Measurements from ENCODE around the gene FSHR. TPM values are rescaled to one million over a fixed set of nuclear protein-coding genes. Genes with fewer than 3 reads are reported as not detected.

The FSHR gene
- total RNA-seq, 1 donor from 2014 or later, result 0.30 TPM

DNA sequence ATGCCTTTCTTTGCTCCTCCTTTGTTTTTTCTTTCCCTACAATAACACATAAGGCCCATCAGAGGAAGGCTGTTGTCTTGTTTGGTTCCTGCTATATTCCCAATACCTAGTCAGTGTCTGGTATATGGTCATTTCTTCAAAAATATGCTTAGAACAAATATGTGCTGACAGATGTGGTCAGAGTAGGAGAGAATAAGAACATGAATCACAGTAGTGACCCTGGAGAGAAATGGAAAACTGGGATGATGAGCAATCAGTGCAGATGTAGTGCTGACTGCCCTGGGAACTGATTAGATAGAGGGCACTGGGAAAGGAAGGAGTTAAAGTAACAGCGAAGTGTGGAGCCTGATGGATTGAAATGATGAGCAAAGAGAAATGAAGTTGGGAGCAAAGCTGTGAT, 209.4 kb downstream of the FSHR start:
- no peak overlapping the region for H3K4me3 Mint-ChIP-seq (ENCODE audit: unreplicated experiment)
- DNase-seq (ENCODE audit: low read depth) (peak; percentile 39), FAIRE-seq (no peak)
- Histone ChIP-seq H4K20me1 (ENCODE audit: insufficient read depth, low read length) (no peaks in the 10 kb centered on the region), H3K27ac (ENCODE audit: low read depth, low read length) (no peak overlapping the region), H3K4me3 (ENCODE audit: insufficient read depth, low read depth, low read length) (no peak overlapping the region), H3K9me3 (ENCODE audit: insufficient read depth, low read depth, low read length) (no peaks in the 10 kb centered on the region), H3K4me1 (ENCODE audit: insufficient read depth, low read length) (no peaks in the 10 kb centered on the region), H3K9ac (ENCODE audit: low read length) (no peak overlapping the region), H3K36me3 (ENCODE audit: insufficient read depth, low read length) (no peaks in the 10 kb centered on the region), H3K27me3 (ENCODE audit: insufficient read depth, low read length) (no peaks in the 10 kb centered on the region), H2AFZ (ENCODE audit: low read depth, low read length) (no peak overlapping the region), H3K4me2 (ENCODE audit: low read length) (no peak overlapping the region), H3K79me2 (ENCODE audit: insufficient read depth, low read length) (no peaks in the 10 kb centered on the region)
- H3K27ac Mint-ChIP-seq (ENCODE audit: unreplicated experiment), result no peak overlapping the region
- H3K9me3 Mint-ChIP-seq (ENCODE audit: unreplicated experiment), result no peaks in the 10 kb centered on the region
- TF ChIP-seq, protein P1, sequence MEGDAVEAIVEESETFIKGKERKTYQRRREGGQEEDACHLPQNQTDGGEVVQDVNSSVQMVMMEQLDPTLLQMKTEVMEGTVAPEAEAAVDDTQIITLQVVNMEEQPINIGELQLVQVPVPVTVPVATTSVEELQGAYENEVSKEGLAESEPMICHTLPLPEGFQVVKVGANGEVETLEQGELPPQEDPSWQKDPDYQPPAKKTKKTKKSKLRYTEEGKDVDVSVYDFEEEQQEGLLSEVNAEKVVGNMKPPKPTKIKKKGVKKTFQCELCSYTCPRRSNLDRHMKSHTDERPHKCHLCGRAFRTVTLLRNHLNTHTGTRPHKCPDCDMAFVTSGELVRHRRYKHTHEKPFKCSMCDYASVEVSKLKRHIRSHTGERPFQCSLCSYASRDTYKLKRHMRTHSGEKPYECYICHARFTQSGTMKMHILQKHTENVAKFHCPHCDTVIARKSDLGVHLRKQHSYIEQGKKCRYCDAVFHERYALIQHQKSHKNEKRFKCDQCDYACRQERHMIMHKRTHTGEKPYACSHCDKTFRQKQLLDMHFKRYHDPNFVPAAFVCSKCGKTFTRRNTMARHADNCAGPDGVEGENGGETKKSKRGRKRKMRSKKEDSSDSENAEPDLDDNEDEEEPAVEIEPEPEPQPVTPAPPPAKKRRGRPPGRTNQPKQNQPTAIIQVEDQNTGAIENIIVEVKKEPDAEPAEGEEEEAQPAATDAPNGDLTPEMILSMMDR (IDR thresholded peaks at IDR 0.05; ENCODE audit: insufficient read depth, low read depth, low read length), result no peak
- TF ChIP-seq EZH2 (IDR thresholded peaks at IDR 0.05; ENCODE audit: insufficient read depth, low read length), result no peak
- H3K36me3 Mint-ChIP-seq (ENCODE audit: low read depth, unreplicated experiment), result no peaks in the 10 kb centered on the region
- H3K4me1 Mint-ChIP-seq (ENCODE audit: low read depth, unreplicated experiment), result peaks cover 11% of the 10 kb centered on the region
- H3K27me3 Mint-ChIP-seq (ENCODE audit: low read depth, unreplicated experiment), result no peaks in the 10 kb centered on the region

DNA sequence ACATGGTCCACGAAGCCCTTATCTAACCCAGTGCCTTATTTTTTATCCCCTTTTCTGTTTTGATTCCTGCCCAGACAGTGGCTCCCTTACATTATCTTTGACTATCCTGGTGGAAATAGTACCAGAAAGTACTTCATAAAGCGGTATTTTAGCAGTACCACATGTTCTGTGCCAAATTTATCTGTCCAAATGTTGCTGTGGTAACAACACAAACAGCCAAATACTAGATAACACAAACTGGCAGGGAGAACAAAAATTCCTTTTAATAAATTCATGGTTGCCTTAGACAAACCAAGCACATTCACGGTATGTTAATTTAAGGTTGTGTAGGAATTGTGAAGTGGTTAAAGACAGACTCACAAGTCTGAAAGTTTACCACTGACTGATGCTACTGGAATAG, 210.9 kb downstream of the FSHR start:
- Histone ChIP-seq H3K4me1 (ENCODE audit: insufficient read depth, low read length) (no peaks in the 10 kb centered on the region), H4K20me1 (ENCODE audit: insufficient read depth, low read length) (no peaks in the 10 kb centered on the region), H3K27me3 (ENCODE audit: insufficient read depth, low read length) (no peaks in the 10 kb centered on the region), H3K27ac (ENCODE audit: low read depth, low read length) (no peak overlapping the region), H2AFZ (ENCODE audit: low read depth, low read length) (no peak overlapping the region), H3K9me3 (ENCODE audit: insufficient read depth, low read depth, low read length) (no peaks in the 10 kb centered on the region), H3K9ac (ENCODE audit: low read length) (no peak overlapping the region), H3K4me2 (ENCODE audit: low read length) (no peak overlapping the region), H3K36me3 (ENCODE audit: insufficient read depth, low read length) (no peaks in the 10 kb centered on the region), H3K4me3 (ENCODE audit: insufficient read depth, low read depth, low read length) (no peak overlapping the region), H3K79me2 (ENCODE audit: insufficient read depth, low read length) (no peaks in the 10 kb centered on the region)
- Mint-ChIP-seq H3K4me3 (ENCODE audit: unreplicated experiment) (no peak overlapping the region), H3K4me1 (ENCODE audit: low read depth, unreplicated experiment) (peaks cover 11% of the 10 kb centered on the region), H3K9me3 (ENCODE audit: unreplicated experiment) (no peaks in the 10 kb centered on the region), H3K36me3 (ENCODE audit: low read depth, unreplicated experiment) (no peaks in the 10 kb centered on the region), H3K27ac (ENCODE audit: unreplicated experiment) (no peak overlapping the region), H3K27me3 (ENCODE audit: low read depth, unreplicated experiment) (no peaks in the 10 kb centered on the region)
- FAIRE-seq, result no peak
- TF ChIP-seq, protein P1 (IDR thresholded peaks at IDR 0.05; ENCODE audit: insufficient read depth, low read depth, low read length), result no peak
- no peak for TF ChIP-seq EZH2 (IDR thresholded peaks at IDR 0.05; ENCODE audit: insufficient read depth, low read length)
- peak; percentile 67 for DNase-seq (ENCODE audit: low read depth)

DNA sequence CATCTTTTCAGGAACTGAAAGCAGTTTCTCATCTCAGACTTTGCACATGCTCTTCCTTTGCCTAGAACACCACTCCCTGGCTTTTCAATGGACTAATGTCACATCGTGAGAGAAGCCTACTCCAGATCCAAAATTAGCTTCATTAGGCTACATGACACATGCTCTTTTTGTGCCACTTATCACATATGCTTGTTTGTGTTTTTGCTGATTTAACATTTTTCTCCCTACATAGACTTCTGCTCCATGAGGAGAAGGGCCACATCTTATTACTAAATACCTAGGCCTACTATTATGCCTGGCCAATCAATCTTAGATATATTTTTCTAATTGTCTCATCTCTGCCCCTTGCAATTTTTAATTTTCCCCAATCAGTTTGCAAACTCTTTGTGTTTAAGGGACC, 212.4 kb downstream of the FSHR start:
- no peak overlapping the region for H2AFZ ChIP-seq (ENCODE audit: low read depth, low read length)
- no peak overlapping the region for H3K4me3 Mint-ChIP-seq (ENCODE audit: unreplicated experiment)
- DNase-seq (ENCODE audit: low read depth), result no peak

More for the DNA sequence above, 212.4 kb downstream of the FSHR start:
- no peak overlapping the region for H3K9ac ChIP-seq (ENCODE audit: low read length)
- no peaks in the 10 kb centered on the region for H3K27me3 ChIP-seq (ENCODE audit: insufficient read depth, low read length)
- no peaks in the 10 kb centered on the region for H3K79me2 ChIP-seq (ENCODE audit: insufficient read depth, low read length)
- no peak overlapping the region for H3K4me3 ChIP-seq (ENCODE audit: insufficient read depth, low read depth, low read length)
- Mint-ChIP-seq H3K27ac (ENCODE audit: unreplicated experiment) (no peak overlapping the region), H3K4me1 (ENCODE audit: low read depth, unreplicated experiment) (peaks cover 11% of the 10 kb centered on the region), H3K36me3 (ENCODE audit: low read depth, unreplicated experiment) (no peaks in the 10 kb centered on the region), H3K27me3 (ENCODE audit: low read depth, unreplicated experiment) (no peaks in the 10 kb centered on the region), H3K9me3 (ENCODE audit: unreplicated experiment) (no peaks in the 10 kb centered on the region)
- FAIRE-seq, result no peak
- no peaks in the 10 kb centered on the region for H4K20me1 ChIP-seq (ENCODE audit: insufficient read depth, low read length)
- no peak overlapping the region for H3K27ac ChIP-seq (ENCODE audit: low read depth, low read length)
- TF ChIP-seq, protein P1 (IDR thresholded peaks at IDR 0.05; ENCODE audit: insufficient read depth, low read depth, low read length), result no peak
- no peak for TF ChIP-seq EZH2 (IDR thresholded peaks at IDR 0.05; ENCODE audit: insufficient read depth, low read length)
- no peaks in the 10 kb centered on the region for H3K9me3 ChIP-seq (ENCODE audit: insufficient read depth, low read depth, low read length)
- no peaks in the 10 kb centered on the region for H3K36me3 ChIP-seq (ENCODE audit: insufficient read depth, low read length)
- H3K4me1 ChIP-seq (ENCODE audit: insufficient read depth, low read length), result no peaks in the 10 kb centered on the region
- H3K4me2 ChIP-seq (ENCODE audit: low read length), result no peak overlapping the region
